Caco-2 (cell line): ENCODE measurements around the gene TGFA. TPM values are rescaled to one million over a fixed set of nuclear protein-coding genes. Genes with fewer than 3 reads are reported as not detected.

ENCODE experiments used
- BruUV-seq: library from RNA; stranded (reverse); fragments of 400-500 nt; replicated peaks from 2 replicates; lab custom pipeline; 2021; lab: Mats Ljungman, UMichigan
- CTCF ChIA-PET: fragments of 300-600 bp; sonication (Branson Sonifier 250); formaldehyde crosslinking; loops from one replicate; lab custom pipeline; 2022; ENCODE audit warnings: antibody characterized with exemption; lab: Charles Lee
- POLR2A ChIA-PET: fragments of 300-600 bp; sonication (Branson Sonifier 250); formaldehyde crosslinking; loops from one replicate; lab custom pipeline; 2022; ENCODE audit warnings: antibody characterized with exemption; lab: Charles Lee
- DNase-seq, 2 experiments: peaks; one replicate each; pipeline versions ENCODE4 v3.0.0 to v3.0.0-alpha.2; 2020 to 2022
- H3K27me3 ChIP-seq: replicated peaks from 2 replicates; pipeline ENCODE4 v1.6.0; 2011; ENCODE audit warnings: low read length; ENCODE audit not compliant: control insufficient read depth, insufficient read depth
- H3K36me3 ChIP-seq: 2 replicates; pipeline ENCODE4 v1.5.1; 2011; ENCODE audit warnings: low read length; ENCODE audit not compliant: control insufficient read depth, insufficient read depth
- H3K4me1 ChIP-seq: fragments of 250-450 bp; sonication (Bioruptor Pico); 2 replicates; pipeline ENCODE4 v1.5.1; 2020; ENCODE audit warnings: mild to moderate bottlenecking
- H3K4me3 ChIP-seq: 2 replicates; pipeline ENCODE4 v1.5.1; 2011; ENCODE audit warnings: low read depth, mild to moderate bottlenecking, control low read depth, low read length
- H3K9me3 ChIP-seq: fragments of 250-450 bp; sonication (Bioruptor Pico); 2 replicates; pipeline ENCODE4 v1.5.1; 2020; ENCODE audit warnings: mild to moderate bottlenecking, moderate library complexity
- H3K27ac Mint-ChIP-seq: one replicate; pipeline ENCODE4 v1.8.0; 2022; ENCODE audit warnings: mixed read lengths; ENCODE audit not compliant: unreplicated experiment
- H3K27me3 Mint-ChIP-seq: one replicate; pipeline ENCODE4 v1.8.0; 2022; ENCODE audit warnings: mixed read lengths; ENCODE audit not compliant: insufficient read depth, unreplicated experiment
- H3K36me3 Mint-ChIP-seq: one replicate; pipeline ENCODE4 v1.8.0; 2022; ENCODE audit warnings: mild to moderate bottlenecking, mixed read lengths; ENCODE audit not compliant: insufficient read depth, unreplicated experiment
- H3K4me1 Mint-ChIP-seq: one replicate; pipeline ENCODE4 v1.8.0; 2022; ENCODE audit warnings: low read depth, mixed read lengths; ENCODE audit not compliant: unreplicated experiment
- H3K4me3 Mint-ChIP-seq: one replicate; pipeline ENCODE4 v1.8.0; 2022; ENCODE audit warnings: mild to moderate bottlenecking, moderate library complexity, mixed read lengths; ENCODE audit not compliant: unreplicated experiment
- H3K9me3 Mint-ChIP-seq: one replicate; pipeline ENCODE4 v1.8.0; 2022; ENCODE audit warnings: mixed read lengths; ENCODE audit not compliant: unreplicated experiment
- CTCF ChIP-seq, 2 experiments: fragments of 200-600 bp in 1 of 2; IDR thresholded peaks; 1 replicate in 1 of 2; 2 replicates in 1 of 2; pipeline versions ENCODE4 v1.5.1 to v1.8.0; 2011 to 2022; ENCODE audit warnings: antibody characterized with exemption in 1 of 2, control low read depth in 1 of 2, inconsistent platforms in 1 of 2, low read depth in 1 of 2, low read length in 1 of 2, mild to moderate bottlenecking in 1 of 2, moderate library complexity in 1 of 2; ENCODE audit not compliant: insufficient read depth in 1 of 2, severe bottlenecking in 1 of 2, unreplicated experiment in 1 of 2
- intact Hi-C: fragments of 100-400 bp; cut with micrococcal nuclease; formaldehyde crosslinking; loops from one replicate; pipeline ENCODE4 v1.10.0; 2022; ENCODE audit not compliant: unreplicated experiment
- total RNA-seq: library from RNA; stranded (reverse); gene quantifications from 2 replicates; pipeline ENCODE4 v1.2.3, GENCODE V29; 2022

The TGFA gene
- total RNA-seq, 1 experiment from 2014 or later = 0.70 TPM

- Mint-ChIP-seq H3K4me1 (peaks cover 5% of the 10 kb centered on the region), H3K9me3 (no peaks in the 10 kb centered on the region), H3K36me3 (no peaks in the 10 kb centered on the region), H3K27me3 (no peaks in the 10 kb centered on the region), H3K4me3 (no peak overlapping the region), H3K27ac (no peak overlapping the region)
- no TSS peak for BruUV-seq
- TF ChIP-seq CTCF (IDR thresholded peaks at IDR 0.05; ENCODE audit: insufficient read depth in 1 of 2, low read depth in 1 of 2, low read length in 1 of 2, severe bottlenecking in 1 of 2, unreplicated experiment in 1 of 2) = no peak
- no peaks in the 10 kb centered on the region for H3K27me3 ChIP-seq
- no peak overlapping the region for H3K4me3 ChIP-seq
- ChIA-PET CTCF (no interaction called here), POLR2A (interaction anchor here (0.6 kb wide), 1 partner anchor 544 kb away, joined by 12 read pairs; the partner anchor contains the start of gene NAGK)
- no peaks in the 10 kb centered on the region for H3K9me3 ChIP-seq
- no peak for DNase-seq
- no peaks in the 10 kb centered on the region for H3K4me1 ChIP-seq
- no peaks in the 10 kb centered on the region for H3K36me3 ChIP-seq
- intact Hi-C loops = no loop called here
Observed at GRCh38 chr2:70523996-70524965, 29.3 kb downstream of the TGFA start.

- H3K27me3 ChIP-seq = no peaks in the 10 kb centered on the region
- no TSS peak for BruUV-seq
- Mint-ChIP-seq H3K4me1 (peaks cover 5% of the 10 kb centered on the region), H3K36me3 (no peaks in the 10 kb centered on the region), H3K27ac (no peak overlapping the region), H3K27me3 (no peaks in the 10 kb centered on the region), H3K9me3 (no peaks in the 10 kb centered on the region), H3K4me3 (no peak overlapping the region)
- no peak for TF ChIP-seq CTCF (IDR thresholded peaks at IDR 0.05; ENCODE audit: insufficient read depth in 1 of 2, low read depth in 1 of 2, low read length in 1 of 2, severe bottlenecking in 1 of 2, unreplicated experiment in 1 of 2)
- no peaks in the 10 kb centered on the region for H3K4me1 ChIP-seq
- H3K9me3 ChIP-seq = no peaks in the 10 kb centered on the region
- CTCF ChIA-PET = no interaction called here
- POLR2A ChIA-PET = no interaction called here
- intact Hi-C loops = no loop called here
- no peak for DNase-seq
- H3K36me3 ChIP-seq = no peaks in the 10 kb centered on the region
- H3K4me3 ChIP-seq = no peak overlapping the region
Observed at GRCh38 chr2:70523672-70523995, 30.0 kb downstream of the TGFA start.

- no peaks in the 10 kb centered on the region for H3K36me3 ChIP-seq
- peaks cover 5% of the 10 kb centered on the region for H3K4me1 Mint-ChIP-seq
- H3K27me3 Mint-ChIP-seq = no peaks in the 10 kb centered on the region
- no TSS peak for BruUV-seq
- no peak overlapping the region for H3K4me3 Mint-ChIP-seq
- no peaks in the 10 kb centered on the region for H3K4me1 ChIP-seq
- H3K36me3 Mint-ChIP-seq = no peaks in the 10 kb centered on the region
- intact Hi-C loops = no loop called here
- no peaks in the 10 kb centered on the region for H3K9me3 ChIP-seq
- no peaks in the 10 kb centered on the region for H3K27me3 ChIP-seq
- ChIA-PET CTCF (no interaction called here), POLR2A (no interaction called here)
- no peak overlapping the region for H3K4me3 ChIP-seq
- H3K9me3 Mint-ChIP-seq = no peaks in the 10 kb centered on the region
- no peak overlapping the region for H3K27ac Mint-ChIP-seq
- TF ChIP-seq CTCF (IDR thresholded peaks at IDR 0.05; ENCODE audit: insufficient read depth in 1 of 2, low read depth in 1 of 2, low read length in 1 of 2, severe bottlenecking in 1 of 2, unreplicated experiment in 1 of 2) = no peak
- no peak for DNase-seq
Observed at GRCh38 chr2:70522627-70523026, 31.0 kb downstream of the TGFA start.
